Glutamatergic neuron (in vitro differentiated cells): ENCODE data around the gene TMEM266. TPM values are rescaled to one million over a fixed set of nuclear protein-coding genes. Genes with fewer than 3 reads are reported as not detected.

Experiments used
- DNase-seq: peaks from one replicate; pipeline ENCODE4 v3.0.0; 2022
- H3K27ac Mint-ChIP-seq: one replicate; pipeline ENCODE4 v1.8.0; 2020; ENCODE audit warnings: mild to moderate bottlenecking, mixed read lengths, inconsistent platforms; ENCODE audit not compliant: unreplicated experiment
- H3K27me3 Mint-ChIP-seq: one replicate; pipeline ENCODE4 v1.8.0; 2020; ENCODE audit warnings: mild to moderate bottlenecking, moderate library complexity, mixed read lengths, inconsistent platforms; ENCODE audit not compliant: unreplicated experiment
- H3K36me3 Mint-ChIP-seq: one replicate; pipeline ENCODE4 v1.8.0; 2020; ENCODE audit warnings: mild to moderate bottlenecking, mixed read lengths, inconsistent platforms; ENCODE audit not compliant: unreplicated experiment
- H3K4me1 Mint-ChIP-seq: one replicate; pipeline ENCODE4 v1.8.0; 2020; ENCODE audit warnings: mild to moderate bottlenecking, low read depth, mixed read lengths, inconsistent platforms; ENCODE audit not compliant: unreplicated experiment
- H3K4me3 Mint-ChIP-seq: one replicate; pipeline ENCODE4 v1.8.0; 2020; ENCODE audit warnings: mild to moderate bottlenecking, mixed read lengths, inconsistent platforms; ENCODE audit not compliant: unreplicated experiment
- H3K9me3 Mint-ChIP-seq: one replicate; pipeline ENCODE4 v1.8.0; 2020; ENCODE audit warnings: mild to moderate bottlenecking, moderate library complexity, mixed read lengths, inconsistent platforms; ENCODE audit not compliant: unreplicated experiment
- CTCF ChIP-seq: fragments of 200-600 bp; sonication (generic); IDR thresholded peaks from one replicate; pipeline ENCODE4 v1.5.0; 2021; ENCODE audit not compliant: partially characterized antibody, unreplicated experiment
- total RNA-seq: library from RNA; stranded (reverse); fragmentation: NEBNext Ultra II Directional; extraction: Animal tissue kit (Norgen Biotek cat#: 25700); gene quantifications from one replicate; pipeline ENCODE4 v1.2.1, GENCODE V29; 2021; ENCODE audit not compliant: unreplicated experiment

Gene TMEM266
- total RNA-seq, 1 donor from 2014 or later, result 1.3 TPM

DNA sequence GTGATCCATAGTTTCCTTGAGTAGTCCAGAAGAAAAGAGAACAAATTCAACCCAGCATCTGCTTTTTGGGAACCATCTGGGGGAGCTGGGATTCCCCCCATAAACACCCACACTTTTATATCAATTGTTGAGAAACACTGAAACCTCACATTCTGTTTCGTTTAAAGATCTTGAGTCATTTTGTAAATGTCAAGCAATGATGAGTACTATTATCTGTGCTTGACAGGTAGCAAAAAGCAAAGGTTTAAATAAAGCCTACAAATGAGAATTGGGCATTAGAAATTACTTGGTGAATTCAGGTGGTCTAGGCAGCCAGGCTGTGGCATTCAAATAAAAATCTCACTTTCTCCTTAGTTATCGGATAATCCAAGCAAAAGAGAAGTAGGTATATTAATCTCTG lies 75.7 kb downstream of the TMEM266 start:
- TF ChIP-seq CTCF, result no peak
- Mint-ChIP-seq H3K27me3 (peaks cover 1% of the 10 kb centered on the region), H3K9me3 (no peaks in the 10 kb centered on the region), H3K4me1 (no peaks in the 10 kb centered on the region), H3K27ac (no peak overlapping the region), H3K4me3 (no peak overlapping the region), H3K36me3 (no peaks in the 10 kb centered on the region)
- no peak for DNase-seq

GRCh38 chr15:76138436-76138835 lies 78.7 kb downstream of the TMEM266 start:
- Mint-ChIP-seq H3K9me3 (peaks cover 2% of the 10 kb centered on the region), H3K36me3 (peaks cover under 1% of the 10 kb centered on the region), H3K27ac (no peak overlapping the region), H3K27me3 (peaks cover 3% of the 10 kb centered on the region), H3K4me3 (no peak overlapping the region), H3K4me1 (no peaks in the 10 kb centered on the region)
- no peak for TF ChIP-seq CTCF
- DNase-seq, result no peak

DNA sequence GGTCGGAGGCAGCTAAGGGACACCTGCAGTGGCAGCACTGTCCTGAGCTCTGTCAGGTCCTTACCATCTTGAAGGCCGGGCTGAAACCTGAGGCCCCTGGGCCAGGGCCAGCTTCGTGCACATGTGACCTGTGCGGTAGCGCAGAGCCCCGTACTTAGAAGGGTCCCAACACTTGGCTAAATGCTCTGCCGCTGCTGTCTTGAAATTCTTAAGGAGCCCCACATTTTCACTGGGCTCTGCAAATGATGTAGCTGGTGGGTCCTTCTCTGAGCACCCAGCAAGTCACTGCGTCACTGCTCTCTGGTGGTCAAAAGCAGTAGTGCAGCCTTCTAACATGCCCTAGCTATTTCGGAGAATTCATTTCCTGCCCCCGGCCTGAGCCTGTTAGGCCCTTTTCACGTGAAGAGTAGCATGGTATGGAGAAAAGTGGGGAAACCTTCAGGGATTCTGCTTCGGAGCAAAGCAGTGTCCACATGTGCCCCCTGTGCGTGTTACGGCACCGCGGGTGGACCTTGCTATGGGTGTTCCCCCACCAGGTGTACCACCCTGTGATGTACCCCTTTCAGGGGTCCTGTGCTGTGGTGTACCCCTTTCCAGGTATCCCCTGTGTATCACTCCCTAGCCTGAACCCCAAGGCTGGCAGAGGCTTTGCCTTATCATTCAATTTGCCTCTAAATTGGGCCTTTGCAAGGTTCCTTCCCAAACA lies 79.7 kb downstream of the TMEM266 start:
- peaks cover 6% of the 10 kb centered on the region for H3K36me3 Mint-ChIP-seq
- peaks cover 2% of the 10 kb centered on the region for H3K9me3 Mint-ChIP-seq
- no peaks in the 10 kb centered on the region for H3K4me1 Mint-ChIP-seq
- DNase-seq, result peak; percentile 86
- H3K27ac Mint-ChIP-seq, result no peak overlapping the region
- H3K4me3 Mint-ChIP-seq, result no peak overlapping the region
- peaks cover 5% of the 10 kb centered on the region for H3K27me3 Mint-ChIP-seq
- peak; percentile 97 for TF ChIP-seq CTCF

- TF ChIP-seq CTCF, result no peak
- peaks cover 6% of the 10 kb centered on the region for H3K36me3 Mint-ChIP-seq
- H3K9me3 Mint-ChIP-seq, result peaks cover 2% of the 10 kb centered on the region
Measured at GRCh38 chr15:76140074-76140464, 80.3 kb downstream of the TMEM266 start.

GRCh38 chr15:76146812-76147211 lies 87.0 kb downstream of the TMEM266 start:
- no peak for DNase-seq
- TF ChIP-seq CTCF, result no peak
- H3K4me1 Mint-ChIP-seq, result peaks cover 19% of the 10 kb centered on the region
- peaks cover 6% of the 10 kb centered on the region for H3K36me3 Mint-ChIP-seq
- no peak overlapping the region for H3K27ac Mint-ChIP-seq
- peaks cover 4% of the 10 kb centered on the region for H3K9me3 Mint-ChIP-seq
- H3K4me3 Mint-ChIP-seq, result no peak overlapping the region
- H3K27me3 Mint-ChIP-seq, result peaks cover 11% of the 10 kb centered on the region

More at GRCh38 chr15:76140074-76140464, 80.3 kb downstream of the TMEM266 start:
- no peaks in the 10 kb centered on the region for H3K4me1 Mint-ChIP-seq
- no peak for DNase-seq
- H3K27ac Mint-ChIP-seq, result no peak overlapping the region
- H3K4me3 Mint-ChIP-seq, result no peak overlapping the region
- peaks cover 6% of the 10 kb centered on the region for H3K27me3 Mint-ChIP-seq
